ENCODE measurements around the gene FAM131A. TPM values are rescaled to one million over a fixed set of nuclear protein-coding genes. Genes with fewer than 3 reads are reported as not detected.

FAM131A gene, protein sequence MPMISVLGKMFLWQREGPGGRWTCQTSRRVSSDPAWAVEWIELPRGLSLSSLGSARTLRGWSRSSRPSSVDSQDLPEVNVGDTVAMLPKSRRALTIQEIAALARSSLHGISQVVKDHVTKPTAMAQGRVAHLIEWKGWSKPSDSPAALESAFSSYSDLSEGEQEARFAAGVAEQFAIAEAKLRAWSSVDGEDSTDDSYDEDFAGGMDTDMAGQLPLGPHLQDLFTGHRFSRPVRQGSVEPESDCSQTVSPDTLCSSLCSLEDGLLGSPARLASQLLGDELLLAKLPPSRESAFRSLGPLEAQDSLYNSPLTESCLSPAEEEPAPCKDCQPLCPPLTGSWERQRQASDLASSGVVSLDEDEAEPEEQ
- polyA plus RNA-seq, result 10 to 100 TPM in 2 of 3 donors, 1 to 10 TPM in 1; 7.6 to 16.5 (median 13.9) TPM

DNA sequence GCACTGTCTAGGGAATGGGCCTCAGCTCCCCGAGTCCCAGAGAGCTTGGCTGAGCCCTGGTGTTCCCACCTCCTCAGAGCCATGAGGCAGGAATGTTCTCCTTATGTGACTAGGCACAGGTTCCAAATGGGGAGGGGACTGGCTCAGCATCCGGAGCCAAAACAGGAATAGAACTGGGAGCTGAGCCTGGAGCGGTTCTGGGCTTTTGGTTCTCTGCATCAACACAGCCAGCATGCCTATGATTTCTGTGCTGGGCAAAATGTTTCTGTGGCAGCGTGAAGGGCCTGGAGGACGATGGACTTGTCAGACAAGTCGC lies at the start of gene FAM131A:
FAM131A (plus strand) TSS at position 202 of the 316 bp plus-strand sequence; CDS start at position 233, 31 bp downstream.
- 55 to 69% (median 60%) methylated on average over 6 of the region's 6 CpGs for WGBS, 3 donors
- H3K27ac ChIP-seq (ENCODE audit: low read depth, low read length), result peak within 1 kb of the TSS; percentile 90

DNA sequence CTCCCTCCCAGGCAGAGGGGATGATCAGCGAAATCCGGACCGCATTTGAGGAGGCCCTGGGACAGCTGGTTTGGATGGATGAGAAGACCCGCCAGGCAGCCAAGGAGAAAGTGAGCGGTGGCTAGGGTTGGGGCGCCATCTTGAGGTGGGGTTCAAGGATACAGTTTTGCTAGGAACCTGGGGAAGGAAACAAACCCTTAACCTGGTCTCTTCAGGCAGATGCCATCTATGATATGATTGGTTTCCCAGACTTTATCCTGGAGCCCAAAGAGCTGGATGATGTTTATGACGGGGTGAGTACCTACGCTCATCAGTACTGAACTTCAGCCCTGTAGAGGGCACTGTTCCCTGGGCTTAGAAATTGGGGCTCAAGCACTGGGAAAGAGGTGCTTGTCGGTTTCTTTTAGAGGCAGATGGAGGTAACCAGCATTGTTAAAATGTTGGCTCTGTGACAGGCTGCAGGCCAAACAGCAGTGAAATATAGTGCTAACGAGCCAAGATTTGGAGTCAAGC lies 47.9 kb upstream of the FAM131A start:
- no peak overlapping the region for H3K27ac ChIP-seq (ENCODE audit: low read depth, low read length)
- WGBS, 3 donors, result 6 to 11% (median 7%) methylated on average over 10 of the region's 10 CpGs

DNA sequence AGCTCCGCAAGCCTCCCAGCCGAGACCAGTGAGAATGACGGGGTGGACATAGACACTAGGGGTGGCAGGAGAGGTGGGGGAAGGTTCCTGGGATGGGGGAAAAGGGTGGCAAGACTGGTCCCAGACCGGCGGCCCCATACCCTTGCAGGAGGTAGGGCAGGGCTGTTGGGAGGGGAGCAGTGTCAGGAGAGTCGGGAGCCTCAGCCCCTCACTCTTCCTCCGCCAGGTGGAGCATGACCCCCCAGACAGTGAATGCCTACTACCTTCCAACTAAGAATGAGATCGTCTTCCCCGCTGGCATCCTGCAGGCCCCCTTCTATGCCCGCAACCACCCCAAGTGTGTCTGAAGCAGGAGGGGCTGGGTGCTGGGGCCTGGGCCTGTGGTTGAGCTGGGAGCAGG lies 47.1 kb upstream of the FAM131A start:
- 86 to 91% (median 91%) methylated on average over 10 of the region's 10 CpGs for WGBS, 3 donors
- H3K27ac ChIP-seq (ENCODE audit: low read depth, low read length), result no peak overlapping the region

DNA sequence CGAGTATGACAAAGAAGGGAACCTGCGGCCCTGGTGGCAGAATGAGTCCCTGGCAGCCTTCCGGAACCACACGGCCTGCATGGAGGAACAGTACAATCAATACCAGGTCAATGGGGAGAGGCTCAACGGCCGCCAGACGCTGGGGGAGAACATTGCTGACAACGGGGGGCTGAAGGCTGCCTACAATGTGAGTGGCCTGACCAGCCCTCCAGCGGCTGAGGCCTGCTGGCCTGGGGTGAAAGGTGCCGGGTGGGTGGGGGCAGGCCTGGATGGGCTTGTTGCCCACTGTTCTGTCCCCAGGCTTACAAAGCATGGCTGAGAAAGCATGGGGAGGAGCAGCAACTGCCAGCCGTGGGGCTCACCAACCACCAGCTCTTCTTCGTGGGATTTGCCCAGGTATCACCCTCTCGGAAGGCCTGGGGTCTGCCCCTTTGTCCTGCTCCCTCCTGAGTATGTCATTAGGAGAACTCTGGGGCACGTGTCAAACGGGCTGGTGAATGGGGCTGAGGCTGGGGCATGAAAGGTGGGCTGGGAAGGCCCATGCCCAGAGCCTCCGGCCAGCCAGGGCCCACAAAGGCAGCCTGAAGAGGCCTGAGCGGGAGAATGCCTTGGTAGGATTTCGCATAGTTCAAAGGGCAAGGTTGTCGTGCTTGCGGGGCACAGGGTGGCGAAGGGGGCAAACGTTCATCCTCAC lies 46.2 kb upstream of the FAM131A start:
- no peak overlapping the region for H3K27ac ChIP-seq (ENCODE audit: low read depth, low read length)
- WGBS, 3 donors, result 85 to 91% (median 86%) methylated on average over 21 to 22 of the region's 22 CpGs

DNA sequence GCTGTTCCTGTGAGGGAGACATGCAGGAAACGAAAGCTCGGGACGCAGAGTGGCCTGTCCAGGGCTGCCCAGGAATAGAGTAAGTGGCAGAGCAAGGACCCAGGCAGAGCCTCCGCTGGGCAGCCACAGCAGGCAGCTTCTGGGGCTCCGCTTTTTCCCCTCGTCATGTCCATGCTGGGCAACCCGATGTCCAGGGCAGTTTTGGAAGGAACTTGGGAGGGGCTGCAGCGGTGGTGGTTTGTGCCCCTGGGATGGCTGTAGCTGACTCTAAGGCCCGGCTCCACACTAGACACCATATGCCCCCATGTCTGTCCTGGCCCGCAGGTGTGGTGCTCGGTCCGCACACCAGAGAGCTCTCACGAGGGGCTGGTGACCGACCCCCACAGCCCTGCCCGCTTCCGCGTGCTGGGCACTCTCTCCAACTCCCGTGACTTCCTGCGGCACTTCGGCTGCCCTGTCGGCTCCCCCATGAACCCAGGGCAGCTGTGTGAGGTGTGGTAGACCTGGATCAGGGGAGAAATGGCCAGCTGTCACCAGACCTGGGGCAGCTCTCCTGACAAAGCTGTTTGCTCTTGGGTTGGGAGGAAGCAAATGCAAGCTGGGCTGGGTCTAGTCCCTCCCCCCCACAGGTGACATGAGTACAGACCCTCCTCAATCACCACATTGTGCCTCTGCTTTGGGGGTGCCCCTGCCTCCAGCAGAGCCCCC lies 45.5 kb upstream of the FAM131A start:
- 88 to 93% (median 92%) methylated on average over 20 to 21 of the region's 21 CpGs for WGBS, 3 donors

DNA sequence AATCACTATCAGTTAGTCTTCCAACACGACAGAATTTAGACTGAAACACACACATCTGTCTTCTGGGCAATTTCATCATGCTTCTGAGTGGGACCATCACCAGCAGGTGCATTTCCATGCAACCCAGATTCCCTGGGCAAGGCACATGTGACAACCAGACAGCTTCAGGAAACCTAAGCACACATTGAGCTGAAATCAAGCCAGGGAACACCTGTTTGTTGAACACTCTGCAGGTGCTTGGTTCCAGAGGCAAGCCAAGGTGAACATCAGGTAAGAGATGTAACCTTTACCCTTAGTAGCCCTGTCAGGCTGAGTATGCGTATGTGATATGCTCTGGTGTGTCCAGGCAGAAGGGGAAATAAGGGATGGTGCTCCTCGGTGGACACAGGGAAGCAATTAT lies 41.6 kb upstream of the FAM131A start:
- 31 to 69% (median 66%) methylated on average over 3 of the region's 3 CpGs for WGBS, 3 donors
- no peak overlapping the region for H3K27ac ChIP-seq (ENCODE audit: low read depth, low read length)

More for the DNA sequence above, 45.5 kb upstream of the FAM131A start:
- H3K27ac ChIP-seq (ENCODE audit: low read depth, low read length), result no peak overlapping the region

DNA sequence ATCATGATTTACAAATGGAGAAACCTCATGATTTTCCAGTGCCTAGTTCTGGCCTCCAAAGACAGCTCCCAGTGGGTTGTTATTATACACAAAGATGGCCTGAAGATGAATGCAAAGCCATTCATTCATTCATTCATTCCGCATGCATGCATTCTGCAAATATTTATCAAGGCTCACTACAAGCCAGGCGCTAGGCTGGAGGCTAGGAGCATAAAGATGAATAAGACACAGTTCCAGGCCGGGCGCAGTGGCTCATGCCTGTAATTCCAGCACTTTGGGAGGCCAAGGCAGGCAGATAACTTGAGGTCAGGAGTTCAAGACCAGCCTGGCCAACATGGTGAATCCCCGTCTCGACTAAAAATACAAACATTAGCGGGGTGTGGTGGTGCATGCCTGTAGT lies 40.8 kb upstream of the FAM131A start:
- 76 to 85% (median 78%) methylated on average over 7 of the region's 7 CpGs for WGBS, 3 donors
- no peak overlapping the region for H3K27ac ChIP-seq (ENCODE audit: low read depth, low read length)

DNA sequence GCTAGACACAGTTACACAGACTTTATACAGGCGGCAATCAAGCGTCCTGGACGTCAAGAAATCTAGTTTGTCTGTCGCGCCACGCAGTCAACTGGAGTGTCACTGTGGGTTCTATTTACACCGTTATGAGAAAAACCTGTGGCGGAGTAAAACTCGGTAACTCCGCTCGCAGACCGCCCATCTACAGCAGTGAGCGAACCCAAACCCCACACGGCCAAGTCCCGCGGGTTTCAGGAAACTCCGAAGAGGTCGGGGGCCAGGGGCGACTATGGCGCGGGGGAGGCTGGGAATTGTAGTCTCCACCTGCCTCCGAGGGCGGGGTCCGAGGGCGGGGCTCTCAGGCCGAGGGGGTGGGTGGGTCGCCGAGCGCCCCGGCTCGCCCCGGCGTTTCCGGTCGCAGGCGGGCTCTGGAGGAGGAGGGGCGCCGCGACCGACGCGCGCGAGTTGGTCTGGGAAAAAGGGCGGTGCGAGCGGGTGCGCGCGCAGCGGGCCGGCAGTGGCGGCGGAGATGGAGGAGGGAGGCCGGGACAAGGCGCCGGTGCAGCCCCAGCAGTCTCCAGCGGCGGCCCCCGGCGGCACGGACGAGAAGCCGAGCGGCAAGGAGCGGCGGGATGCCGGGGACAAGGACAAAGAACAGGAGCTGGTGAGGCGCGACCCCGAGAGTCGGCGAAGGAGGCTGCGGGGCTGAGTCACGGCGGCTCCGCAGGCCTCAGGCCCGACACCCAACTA lies 38.5 kb upstream of the FAM131A start, which contains the start of gene PSMD2:
PSMD2 (plus strand) TSS at position 483 of the 729 bp plus-strand sequence; CDS start at position 509, 26 bp downstream.
- 0 to 1% (median 0%) methylated on average over 57 to 78 of the region's 78 CpGs for WGBS, 3 donors
- no peak within 1 kb of the TSS for H3K27ac ChIP-seq (ENCODE audit: low read depth, low read length)

DNA sequence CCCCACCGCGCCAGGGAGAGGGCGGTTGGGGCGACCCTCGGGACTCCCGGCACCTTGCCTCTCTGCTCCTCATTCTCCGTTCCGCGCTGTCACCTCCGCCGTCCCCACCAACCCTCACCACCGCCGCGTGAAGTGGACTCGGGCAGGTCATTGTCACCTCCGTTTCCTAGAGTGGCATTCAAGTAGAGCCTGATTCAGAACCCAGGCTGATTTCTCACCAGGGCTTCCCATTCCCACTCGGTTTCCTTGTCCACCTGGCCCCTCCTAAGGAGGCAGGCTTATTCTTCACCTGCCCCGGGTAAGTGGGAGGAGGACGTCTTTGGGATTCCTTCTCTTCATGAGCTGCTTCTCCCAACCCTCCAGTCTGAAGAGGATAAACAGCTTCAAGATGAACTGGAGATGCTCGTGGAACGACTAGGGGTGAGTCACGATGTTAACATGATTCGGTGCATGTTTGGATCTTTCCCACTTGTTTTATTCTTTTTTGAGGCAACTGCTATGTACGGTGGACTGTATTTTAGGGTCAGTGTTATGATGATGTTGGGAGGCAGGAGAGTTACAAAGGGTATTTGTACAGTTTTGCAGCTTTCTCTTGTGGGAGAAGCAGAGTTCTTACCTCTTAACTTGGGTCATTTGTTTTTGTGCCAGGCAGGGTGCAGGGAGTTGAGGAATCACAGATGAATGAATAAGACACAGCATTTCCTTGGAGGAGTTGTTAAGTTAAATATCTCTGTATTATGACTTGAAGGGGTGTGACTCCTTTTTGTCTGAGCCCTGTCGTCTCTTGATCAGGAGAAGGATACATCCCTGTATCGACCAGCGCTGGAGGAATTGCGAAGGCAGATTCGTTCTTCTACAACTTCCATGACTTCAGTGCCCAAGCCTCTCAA lies 37.7 kb upstream of the FAM131A start:
- 16 to 18% (median 17%) methylated on average over 27 to 29 of the region's 29 CpGs for WGBS, 3 donors
- H3K27ac ChIP-seq (ENCODE audit: low read depth, low read length), result no peak overlapping the region

DNA sequence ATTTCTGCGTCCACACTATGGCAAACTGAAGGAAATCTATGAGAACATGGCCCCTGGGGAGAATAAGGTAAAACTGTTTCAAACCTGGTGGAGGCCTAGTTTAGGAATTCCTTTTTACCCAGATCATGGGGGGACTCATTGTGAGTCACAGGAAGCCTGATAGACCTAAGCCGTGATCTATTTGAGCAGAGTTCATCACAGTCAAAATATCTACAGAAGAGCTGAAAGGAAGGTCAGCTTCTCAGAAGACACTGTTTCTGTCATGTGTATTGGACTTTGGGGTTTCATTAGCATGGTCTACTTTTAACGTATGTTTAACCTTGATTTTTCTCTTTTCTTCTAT lies 37.1 kb upstream of the FAM131A start:
- WGBS, 3 donors, result 70 to 84% (median 72%) methylated on average over 3 of the region's 3 CpGs
- no peak overlapping the region for H3K27ac ChIP-seq (ENCODE audit: low read depth, low read length)

DNA sequence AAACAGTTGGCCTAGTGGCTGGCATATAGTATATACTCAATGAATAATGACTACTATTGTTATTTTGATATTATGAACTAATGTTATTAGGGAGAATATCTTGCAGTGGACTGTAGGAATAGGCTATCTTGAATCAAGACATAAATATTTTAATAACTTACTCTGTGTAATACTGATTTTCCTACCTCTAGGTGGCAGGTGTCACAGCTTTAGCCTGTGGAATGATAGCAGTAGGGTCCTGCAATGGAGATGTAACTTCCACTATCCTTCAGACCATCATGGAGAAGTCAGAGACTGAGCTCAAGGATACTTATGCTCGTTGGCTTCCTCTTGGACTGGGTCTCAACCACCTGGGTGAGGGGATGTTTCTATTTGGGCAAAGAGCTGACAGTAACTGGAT lies 31.8 kb upstream of the FAM131A start:
- no peak overlapping the region for H3K27ac ChIP-seq (ENCODE audit: low read depth, low read length)
- WGBS, 3 donors, result 54 to 69% (median 58%) methylated on average over 1 of the region's 1 CpG

DNA sequence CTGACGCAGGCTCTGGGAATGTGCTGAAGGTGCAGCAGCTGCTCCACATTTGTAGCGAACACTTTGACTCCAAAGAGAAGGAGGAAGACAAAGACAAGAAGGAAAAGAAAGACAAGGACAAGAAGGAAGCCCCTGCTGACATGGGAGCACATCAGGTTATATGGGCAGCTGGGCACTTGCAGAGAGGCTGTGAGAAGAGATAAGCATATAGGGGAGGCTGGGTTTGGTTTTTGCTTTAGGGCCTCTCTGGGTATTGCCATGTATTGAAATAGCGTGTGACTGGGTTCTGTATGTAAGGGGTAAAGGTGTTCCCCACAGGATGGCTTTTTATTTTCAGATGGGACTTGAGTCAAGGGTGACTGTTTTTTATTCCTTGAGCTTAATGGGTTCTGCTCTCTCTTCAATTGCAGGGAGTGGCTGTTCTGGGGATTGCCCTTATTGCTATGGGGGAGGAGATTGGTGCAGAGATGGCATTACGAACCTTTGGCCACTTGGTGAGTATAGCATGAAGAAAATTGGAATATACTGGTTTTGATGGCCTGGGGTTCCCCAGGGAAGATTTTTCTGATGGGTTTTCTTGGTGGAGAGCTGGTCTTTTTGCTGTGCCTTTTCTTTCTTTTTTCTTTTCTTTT lies 30.9 kb upstream of the FAM131A start:
- H3K27ac ChIP-seq (ENCODE audit: low read depth, low read length), result no peak overlapping the region
- WGBS, 3 donors, result 82 to 95% (median 94%) methylated on average over 4 of the region's 4 CpGs

DNA sequence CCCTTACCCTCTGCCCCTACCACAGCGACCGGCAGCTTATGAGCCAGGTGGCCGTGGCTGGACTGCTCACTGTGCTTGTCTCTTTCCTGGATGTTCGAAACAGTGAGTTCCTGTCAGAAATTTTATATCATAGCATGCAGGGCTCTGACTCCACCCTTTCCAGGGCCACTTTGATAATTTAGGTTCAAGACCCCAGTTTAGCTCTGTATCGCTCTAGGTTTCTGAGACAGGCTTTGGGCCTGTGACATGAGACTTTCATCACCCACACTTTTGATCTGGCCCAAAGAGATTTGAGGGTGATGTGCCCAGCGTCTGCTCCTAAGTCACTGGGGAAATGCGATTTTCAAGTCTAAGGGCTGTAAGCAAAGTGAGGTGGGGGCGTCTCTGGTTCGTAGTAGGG lies 29.5 kb upstream of the FAM131A start:
- H3K27ac ChIP-seq (ENCODE audit: low read depth, low read length), result no peak overlapping the region
- whole genome bisulfite sequencing, 3 donors, result 92 to 94% (median 94%) methylated on average over 9 of the region's 9 CpGs

DNA sequence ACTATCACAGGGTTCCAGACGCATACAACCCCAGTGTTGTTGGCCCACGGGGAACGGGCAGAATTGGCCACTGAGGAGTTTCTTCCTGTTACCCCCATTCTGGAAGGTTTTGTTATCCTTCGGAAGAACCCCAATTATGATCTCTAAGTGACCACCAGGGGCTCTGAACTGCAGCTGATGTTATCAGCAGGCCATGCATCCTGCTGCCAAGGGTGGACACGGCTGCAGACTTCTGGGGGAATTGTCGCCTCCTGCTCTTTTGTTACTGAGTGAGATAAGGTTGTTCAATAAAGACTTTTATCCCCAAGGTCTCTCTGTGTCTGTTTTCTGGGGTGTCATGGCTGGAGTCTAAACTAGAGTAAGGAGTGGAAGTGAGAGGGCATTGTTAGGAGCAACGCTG lies 28.7 kb upstream of the FAM131A start:
- no peak overlapping the region for H3K27ac ChIP-seq (ENCODE audit: low read depth, low read length)
- WGBS, 3 donors, result 73 to 76% (median 74%) methylated on average over 7 of the region's 7 CpGs

DNA sequence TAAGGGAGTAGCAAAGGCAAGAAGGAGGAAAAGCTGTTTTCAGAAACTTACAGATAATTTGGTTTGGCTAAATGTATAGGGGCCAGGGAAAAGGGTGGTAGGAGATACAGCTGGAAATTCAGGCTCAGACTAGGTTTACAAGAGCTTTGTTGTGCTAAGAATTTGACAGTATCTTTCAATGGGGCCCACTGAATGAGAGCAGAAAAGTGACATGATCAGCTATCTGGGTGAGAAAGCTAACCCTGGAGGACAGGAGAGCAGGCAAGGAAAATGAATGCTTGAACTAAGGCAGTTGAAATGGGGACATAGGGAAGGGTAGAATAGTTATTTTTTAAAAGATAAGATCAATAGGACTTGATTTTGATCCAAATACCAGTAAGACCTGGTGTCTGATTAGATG lies 25.8 kb upstream of the FAM131A start:
- no peak overlapping the region for H3K27ac ChIP-seq (ENCODE audit: low read depth, low read length)

DNA sequence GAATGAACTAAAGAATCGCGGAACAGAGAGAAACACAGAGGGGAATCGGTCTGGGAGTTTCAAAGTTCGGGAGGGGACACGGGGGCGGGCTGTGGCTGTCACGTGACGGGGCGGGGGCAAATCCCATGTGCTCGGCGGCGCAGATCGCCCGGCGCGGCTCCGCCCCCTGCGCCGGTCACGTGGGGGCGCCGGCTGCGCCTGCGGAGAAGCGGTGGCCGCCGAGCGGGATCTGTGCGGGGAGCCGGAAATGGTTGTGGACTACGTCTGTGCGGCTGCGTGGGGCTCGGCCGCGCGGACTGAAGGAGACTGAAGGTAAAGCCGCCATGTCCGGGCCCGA lies 23.1 kb upstream of the FAM131A start, which contains the start of gene EIF4G1:
EIF4G1 (plus strand) TSS at position 244 of the 337 bp plus-strand sequence. CDS start 1,191 bp downstream, outside the sequence.
- WGBS, 3 donors, result 0% methylated on average over 27 to 40 of the region's 40 CpGs
- H3K27ac ChIP-seq (ENCODE audit: low read depth, low read length), result peak within 1 kb of the TSS; percentile 98

Data from adipose tissue (tissue), 3 donors.